Nephron (organoid): Measurements from ENCODE around the gene SEMA3E.

Experiments
- H3K27ac Mint-ChIP-seq, 3 experiments: 2 replicates each; pipeline ENCODE4 v1.8.0; 2020; ENCODE audit warnings: mixed read lengths in 3 of 3, mild to moderate bottlenecking in 2 of 3, moderate library complexity in 1 of 3
- H3K27me3 Mint-ChIP-seq: 2 replicates; pipeline ENCODE4 v1.8.0; 2021; ENCODE audit warnings: low read depth, mild to moderate bottlenecking, moderate library complexity, mixed read lengths
- H3K36me3 Mint-ChIP-seq: 2 replicates; pipeline ENCODE4 v1.8.0; 2020; ENCODE audit warnings: low read depth, mixed read lengths
- H3K4me1 Mint-ChIP-seq: 2 replicates; pipeline ENCODE4 v1.8.0; 2020; ENCODE audit warnings: mixed read lengths
- H3K4me3 Mint-ChIP-seq, 3 experiments: 2 replicates each; pipeline ENCODE4 v1.8.0; 2020; ENCODE audit warnings: mild to moderate bottlenecking in 3 of 3, mixed read lengths in 3 of 3, moderate library complexity in 2 of 3
- H3K9me3 Mint-ChIP-seq: 2 replicates; pipeline ENCODE4 v1.8.0; 2020; ENCODE audit warnings: mixed read lengths
- CTCF ChIP-seq, 3 experiments: fragments of 200-600 bp; sonication (generic); IDR thresholded peaks; one replicate each; pipeline ENCODE4 v1.5.0; 2021; ENCODE audit warnings: antibody characterized with exemption in 3 of 3; ENCODE audit not compliant: unreplicated experiment in 3 of 3

SEMA3E gene

GRCh38 chr7:83313931-83314330, 335.0 kb downstream of the SEMA3E start:
- Mint-ChIP-seq H3K36me3 (no peaks in the 10 kb centered on the region), H3K4me3 (no peak overlapping the region), H3K4me1 (no peaks in the 10 kb centered on the region), H3K27ac (no peak overlapping the region), H3K9me3 (no peaks in the 10 kb centered on the region), H3K27me3 (no peaks in the 10 kb centered on the region)
- no peak for TF ChIP-seq CTCF (IDR thresholded peaks at IDR 0.05; ENCODE audit: unreplicated experiment in 3 of 3)
